KMS-11 (cell line): Measurements from ENCODE around the gene KCNG4.
"Not testable (repeated sequence)": the region's sequence is repeated elsewhere in the genome, so short reads cannot be mapped to it uniquely, and the experiment has no call there.

Experiments used
- H2AFZ ChIP-seq: fragments of 200-600 bp; sonication (generic); 2 replicates; pipeline ENCODE4 v1.6.1; 2016; ENCODE audit warnings: antibody characterized with exemption, mixed run types, low read depth
- H3K27ac ChIP-seq: fragments of 200-600 bp; sonication (generic); 2 replicates; pipeline ENCODE4 v1.6.1; 2016; ENCODE audit warnings: mild to moderate bottlenecking, mixed run types
- H3K27me3 ChIP-seq: fragments of 200-600 bp; sonication (generic); 2 replicates; pipeline ENCODE4 v1.6.1; 2017; ENCODE audit warnings: mild to moderate bottlenecking, low read depth, mixed run types, moderate library complexity; ENCODE audit not compliant: insufficient read depth
- H3K36me3 ChIP-seq: fragments of 200-600 bp; sonication (generic); 2 replicates; pipeline ENCODE4 v1.6.1; 2017; ENCODE audit warnings: mild to moderate bottlenecking, mixed run types; ENCODE audit not compliant: insufficient read depth
- H3K4me1 ChIP-seq: fragments of 200-600 bp; sonication (generic); 2 replicates; pipeline ENCODE4 v1.6.1; 2016; ENCODE audit warnings: mild to moderate bottlenecking, low read depth, mixed run types; ENCODE audit not compliant: poor library complexity, severe bottlenecking
- H3K4me2 ChIP-seq: fragments of 200-600 bp; sonication (generic); 2 replicates; pipeline ENCODE4 v1.7.0; 2016; ENCODE audit warnings: mild to moderate bottlenecking, mixed run types
- H3K4me3 ChIP-seq: fragments of 200-600 bp; sonication (generic); IDR thresholded peaks from 2 replicates; pipeline ENCODE4 v1.6.1; 2017; ENCODE audit warnings: low read depth, low read length, mixed read lengths; ENCODE audit not compliant: insufficient read depth
- H3K79me2 ChIP-seq: fragments of 200-600 bp; sonication (generic); 2 replicates; pipeline ENCODE4 v1.6.1; 2016; ENCODE audit warnings: low read depth, mixed run types; ENCODE audit not compliant: insufficient read depth
- H3K9ac ChIP-seq: fragments of 200-600 bp; sonication (generic); 2 replicates; pipeline ENCODE4 v1.6.1; 2016; ENCODE audit warnings: mild to moderate bottlenecking, mixed run types
- H4K20me1 ChIP-seq: fragments of 200-600 bp; sonication (generic); 2 replicates; pipeline ENCODE4 v1.6.1; 2016; ENCODE audit warnings: mild to moderate bottlenecking, mixed run types; ENCODE audit not compliant: insufficient read depth
- CTCF ChIP-seq: fragments of 200-600 bp; sonication (generic); conservative IDR thresholded peaks from 2 replicates; pipeline ENCODE4 v1.6.1; 2017; ENCODE audit warnings: low read depth, mild to moderate bottlenecking, antibody characterized with exemption, low read length, moderate library complexity, mixed read lengths

Gene KCNG4

GRCh38 chr16:84205976-84206691, 33.7 kb downstream of the KCNG4 start:
- Histone ChIP-seq H3K36me3 (no peaks in the 10 kb centered on the region), H3K4me2 (no peak overlapping the region), H4K20me1 (no peaks in the 10 kb centered on the region), H2AFZ (no peak overlapping the region), H3K9ac (no peak overlapping the region), H3K27ac (no peak overlapping the region), H3K4me1 (no peaks in the 10 kb centered on the region), H3K4me3 (no peak overlapping the region), H3K79me2 (no peaks in the 10 kb centered on the region), H3K27me3 (peaks cover 16% of the 10 kb centered on the region; the same call in 1 of the 2 replicates)
- no peak for TF ChIP-seq CTCF

- H3K9ac ChIP-seq, H3K27ac ChIP-seq, H3K79me2 ChIP-seq, H4K20me1 ChIP-seq, H3K4me3 ChIP-seq, H3K4me2 ChIP-seq, H2AFZ ChIP-seq, H3K4me1 ChIP-seq, H3K36me3 ChIP-seq: not testable (repeated sequence)
- H3K27me3 ChIP-seq: peaks cover 19% of the 10 kb centered on the region; the same call in 1 of the 2 replicates
Measured at GRCh38 chr16:84205123-84205522, 34.7 kb downstream of the KCNG4 start.

- peaks cover 23% of the 10 kb centered on the region; the same call in 1 of the 2 replicates for H3K27me3 ChIP-seq
- not testable (repeated sequence) for H3K9ac ChIP-seq, H2AFZ ChIP-seq, H3K36me3 ChIP-seq, H3K27ac ChIP-seq, H3K4me2 ChIP-seq, H3K4me3 ChIP-seq, H4K20me1 ChIP-seq, H3K4me1 ChIP-seq, H3K79me2 ChIP-seq
Measured at GRCh38 chr16:84204551-84204950, 35.3 kb downstream of the KCNG4 start.

- no peak overlapping the region for H3K4me2 ChIP-seq
- no peaks in the 10 kb centered on the region for H3K4me1 ChIP-seq
- peaks cover 35% of the 10 kb centered on the region; the same call in 1 of the 2 replicates for H3K27me3 ChIP-seq
- H2AFZ ChIP-seq: no peak overlapping the region
- TF ChIP-seq CTCF: no peak
- H3K9ac ChIP-seq: no peak overlapping the region
- H3K4me3 ChIP-seq: no peak overlapping the region
- no peaks in the 10 kb centered on the region for H4K20me1 ChIP-seq
- H3K36me3 ChIP-seq: no peaks in the 10 kb centered on the region
- H3K79me2 ChIP-seq: no peaks in the 10 kb centered on the region
- H3K27ac ChIP-seq: no peak overlapping the region
Measured at GRCh38 chr16:84199861-84200260, 40.0 kb downstream of the KCNG4 start.

DNA sequence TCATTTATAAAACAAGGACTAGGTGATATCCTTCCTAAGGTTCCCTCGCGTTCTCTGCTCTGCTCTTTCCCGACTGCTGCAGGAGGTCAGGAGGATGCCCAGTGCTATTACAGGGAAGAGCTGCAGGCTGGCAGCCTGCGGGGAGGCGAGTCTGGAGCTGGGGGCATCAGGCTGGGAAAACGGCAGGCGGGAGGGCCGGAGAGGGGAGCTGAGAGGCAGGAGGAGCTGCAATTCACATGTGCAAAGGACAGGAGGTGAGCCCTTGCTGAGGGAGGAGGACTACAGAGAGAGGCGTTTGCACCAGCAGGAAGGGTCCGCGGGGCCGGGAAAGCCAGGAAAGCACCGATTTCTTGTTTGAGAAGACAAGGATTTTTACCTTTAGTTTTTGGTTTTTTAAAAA, 40.7 kb downstream of the KCNG4 start:
- no peak overlapping the region for H3K4me2 ChIP-seq
- H4K20me1 ChIP-seq: no peaks in the 10 kb centered on the region
- H3K27ac ChIP-seq: no peak overlapping the region
- no peak overlapping the region for H2AFZ ChIP-seq
- H3K27me3 ChIP-seq: peaks cover 35% of the 10 kb centered on the region; the same call in 1 of the 2 replicates
- no peaks in the 10 kb centered on the region for H3K36me3 ChIP-seq
- no peak overlapping the region for H3K9ac ChIP-seq
- TF ChIP-seq CTCF: no peak
- H3K79me2 ChIP-seq: no peaks in the 10 kb centered on the region
- H3K4me1 ChIP-seq: no peaks in the 10 kb centered on the region
- H3K4me3 ChIP-seq: no peak overlapping the region
